ENCODE data around the gene FXN.

Gene FXN

GRCh38 chr9:69149321-69149807, 113.8 kb downstream of the FXN start:
- no peak for TF ChIP-seq ZFX (IDR thresholded peaks at IDR 0.05)
- no peak; the same call in 1 of the 2 replicates for TF ChIP-seq CTCF (conservative IDR thresholded peaks at IDR 0.05)
- peak overlapping the region; percentile 55 for H3K27ac ChIP-seq

All from C4-2B (cell line).